WERI-Rb-1 (cell line): ENCODE results near the gene PACS1.
"Not testable (repeated sequence)": the region's sequence is repeated elsewhere in the genome, so short reads cannot be mapped to it uniquely, and the experiment has no call there.

ENCODE experiments used
- DNase-seq: peaks from one replicate; pipeline ENCODE4 v3.0.0-alpha.2; 2020
- H3K27ac ChIP-seq: fragments of 250-450 bp; sonication (Bioruptor Pico); 2 replicates; pipeline ENCODE4 v1.5.1; 2020; ENCODE audit warnings: mild to moderate bottlenecking, moderate library complexity
- H3K27me3 ChIP-seq: fragments of 250-450 bp; sonication (Bioruptor Pico); 2 replicates; pipeline ENCODE4 v1.5.1; 2021; ENCODE audit warnings: mild to moderate bottlenecking, low read depth, moderate library complexity; ENCODE audit not compliant: insufficient read depth, severe bottlenecking
- H3K36me3 ChIP-seq: fragments of 250-450 bp; sonication (Bioruptor Pico); 2 replicates; pipeline ENCODE4 v1.5.1; 2020; ENCODE audit warnings: mild to moderate bottlenecking, moderate library complexity
- H3K4me3 ChIP-seq: 2 replicates; pipeline ENCODE4 v1.5.1; 2011; ENCODE audit warnings: low read depth, mild to moderate bottlenecking, control low read depth, low read length
- H3K9me3 ChIP-seq: fragments of 250-450 bp; sonication (Bioruptor Pico); 2 replicates; pipeline ENCODE4 v1.5.1; 2021; ENCODE audit warnings: mild to moderate bottlenecking, moderate library complexity; ENCODE audit not compliant: severe bottlenecking
- CTCF ChIP-seq: IDR thresholded peaks from 2 replicates; pipeline ENCODE4 v1.5.1; 2011; ENCODE audit warnings: low read depth, mild to moderate bottlenecking, control low read depth, inconsistent platforms, low read length

The PACS1 gene

GRCh38 chr11:66272596-66272995 lies 202.5 kb downstream of the PACS1 start:
- Histone ChIP-seq H3K4me3 (no peak overlapping the region), H3K36me3 (peaks cover 50% of the 10 kb centered on the region), H3K27me3 (no peaks in the 10 kb centered on the region), H3K27ac (no peak overlapping the region), H3K9me3 (no peaks in the 10 kb centered on the region)
- no peak for DNase-seq
- no peak for TF ChIP-seq CTCF

GRCh38 chr11:66274219-66274618 lies 204.1 kb downstream of the PACS1 start:
- TF ChIP-seq CTCF = no peak
- DNase-seq = no peak
- Histone ChIP-seq H3K27me3 (no peaks in the 10 kb centered on the region), H3K27ac (no peak overlapping the region), H3K9me3 (no peaks in the 10 kb centered on the region), H3K4me3 (no peak overlapping the region), H3K36me3 (peaks cover 50% of the 10 kb centered on the region)

DNA sequence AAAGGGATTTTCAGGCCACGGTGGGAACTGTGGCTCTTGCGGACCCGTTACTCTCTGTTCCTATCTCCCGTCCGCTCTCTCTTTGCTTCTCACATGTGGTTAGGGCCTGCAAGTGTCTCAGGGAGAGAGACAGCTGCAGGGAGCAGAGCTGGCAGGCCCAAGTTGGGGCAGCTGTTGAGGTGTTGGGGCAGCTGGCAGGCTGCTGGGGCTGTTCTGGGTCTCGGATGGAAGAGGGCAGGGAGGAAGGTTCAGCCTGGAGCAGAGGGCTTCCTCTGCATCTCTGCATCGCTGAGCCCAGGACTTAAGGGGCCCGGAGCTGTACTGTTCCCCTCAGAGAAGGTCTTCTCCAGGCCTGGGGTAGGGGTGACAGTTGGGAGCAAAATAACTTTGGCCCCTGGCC lies 205.3 kb downstream of the PACS1 start:
- Histone ChIP-seq H3K27ac (no peak overlapping the region), H3K27me3 (no peaks in the 10 kb centered on the region), H3K9me3 (no peaks in the 10 kb centered on the region), H3K36me3 (peaks cover 49% of the 10 kb centered on the region), H3K4me3 (no peak overlapping the region)
- no peak for DNase-seq
- TF ChIP-seq CTCF = no peak

GRCh38 chr11:66275984-66276612 lies 206.0 kb downstream of the PACS1 start:
- Histone ChIP-seq H3K27ac (no peak overlapping the region), H3K27me3 (no peaks in the 10 kb centered on the region), H3K4me3 (no peak overlapping the region), H3K9me3 (no peaks in the 10 kb centered on the region), H3K36me3 (peaks cover 44% of the 10 kb centered on the region)
- DNase-seq = no peak
- no peak for TF ChIP-seq CTCF

DNA sequence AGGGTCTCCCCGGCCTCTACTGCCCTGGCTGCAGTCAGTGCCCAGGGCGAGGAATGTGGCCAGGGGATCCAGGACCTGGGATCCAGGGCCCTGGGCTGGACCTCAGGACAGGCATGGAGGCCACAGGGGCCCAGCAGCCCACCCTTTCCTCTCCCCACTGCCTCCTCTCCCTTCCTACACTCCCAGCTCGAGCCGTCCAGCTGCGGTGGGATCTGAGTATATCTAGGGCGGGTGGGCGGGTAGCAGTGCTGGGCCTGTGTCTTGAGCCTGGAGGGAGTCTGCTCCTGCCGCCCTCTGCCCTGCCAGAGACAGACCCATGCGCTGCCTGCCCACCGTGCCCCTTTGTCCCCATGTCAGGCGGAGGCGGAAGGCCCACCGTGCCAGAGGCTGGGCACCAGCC lies 206.5 kb downstream of the PACS1 start:
- H3K27me3 ChIP-seq, H3K9me3 ChIP-seq: not testable (repeated sequence)
- H3K36me3 ChIP-seq = peaks cover 42% of the 10 kb centered on the region

DNA sequence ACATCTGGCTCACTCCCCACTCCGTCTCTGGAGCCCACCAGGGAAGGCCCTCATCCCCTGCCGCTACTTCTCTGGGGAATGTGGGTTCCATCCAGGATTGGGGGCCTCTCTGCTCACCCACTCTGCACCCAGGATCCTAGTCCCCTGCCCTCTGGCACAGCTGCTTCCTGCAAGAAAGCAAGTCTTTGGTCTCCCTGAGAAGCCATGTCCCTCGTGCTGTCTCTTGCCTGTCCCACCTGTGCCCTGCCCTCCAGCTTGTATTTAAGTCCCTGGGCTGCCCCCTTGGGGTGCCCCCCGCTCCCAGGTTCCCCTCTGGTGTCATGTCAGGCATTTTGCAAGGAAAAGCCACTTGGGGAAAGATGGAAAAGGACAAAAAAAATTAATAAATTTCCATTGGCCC lies 207.0 kb downstream of the PACS1 start:
- peaks cover 38% of the 10 kb centered on the region for H3K36me3 ChIP-seq
- not testable (repeated sequence) for H3K27ac ChIP-seq, DNase-seq, H3K4me3 ChIP-seq, H3K27me3 ChIP-seq, H3K9me3 ChIP-seq

More for the DNA sequence above, 206.5 kb downstream of the PACS1 start:
- not testable (repeated sequence) for H3K27ac ChIP-seq, DNase-seq, H3K4me3 ChIP-seq
